Esophagus muscularis mucosa (tissue), 2 donors: ENCODE results near the gene DUOXA2.

ENCODE experiments used
- EP300 ChIP-seq: sonication (generic); formaldehyde crosslinking; IDR thresholded peaks from one replicate; pipeline ENCODE4 v1.6.1; 2017; ENCODE audit warnings: antibody characterized with exemption
- POLR2A ChIP-seq: fragments of 450-650 bp; IDR thresholded peaks from one replicate; pipeline ENCODE4 v1.6.1; 2017; ENCODE audit warnings: antibody characterized with exemption, moderate library complexity, mild to moderate bottlenecking, low read depth

DNA sequence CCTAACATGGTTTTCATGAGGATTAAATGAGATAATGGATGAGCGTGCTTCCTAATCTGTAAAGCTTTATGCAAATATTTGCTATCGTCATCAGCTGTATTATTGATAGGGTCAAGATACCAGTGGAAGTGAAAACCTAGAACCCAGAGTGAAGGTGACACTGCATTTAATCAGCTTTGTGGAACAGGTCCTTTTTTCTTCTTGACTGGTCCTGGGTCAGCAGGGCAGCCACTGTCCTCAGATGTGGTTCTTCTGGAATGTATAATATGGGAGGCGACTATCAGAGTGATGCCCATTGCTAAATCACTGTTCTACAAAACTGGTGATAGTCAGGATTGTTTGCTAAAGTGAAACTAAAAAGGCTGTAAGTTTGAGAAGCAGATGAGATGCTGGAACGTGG is 49.7 kb upstream of the DUOXA2 start:
- TF ChIP-seq EP300 (no peak), POLR2A (no peak)
